ENCODE results near the gene C10orf62.
"Not testable (repeated sequence)": the region's sequence is repeated elsewhere in the genome, so short reads cannot be mapped to it uniquely, and the experiment has no call there.

C10orf62 gene, protein sequence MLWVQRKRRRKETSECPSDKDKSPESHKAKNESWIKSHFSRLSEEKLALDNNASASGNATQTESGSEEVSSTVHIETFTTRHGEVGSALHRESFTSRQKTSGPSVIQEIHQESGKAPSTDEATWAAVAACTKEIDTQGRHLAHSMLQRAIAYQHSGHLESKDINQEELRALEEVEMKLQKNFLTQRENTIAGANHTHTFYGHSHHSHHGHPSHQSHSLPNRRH

DNA sequence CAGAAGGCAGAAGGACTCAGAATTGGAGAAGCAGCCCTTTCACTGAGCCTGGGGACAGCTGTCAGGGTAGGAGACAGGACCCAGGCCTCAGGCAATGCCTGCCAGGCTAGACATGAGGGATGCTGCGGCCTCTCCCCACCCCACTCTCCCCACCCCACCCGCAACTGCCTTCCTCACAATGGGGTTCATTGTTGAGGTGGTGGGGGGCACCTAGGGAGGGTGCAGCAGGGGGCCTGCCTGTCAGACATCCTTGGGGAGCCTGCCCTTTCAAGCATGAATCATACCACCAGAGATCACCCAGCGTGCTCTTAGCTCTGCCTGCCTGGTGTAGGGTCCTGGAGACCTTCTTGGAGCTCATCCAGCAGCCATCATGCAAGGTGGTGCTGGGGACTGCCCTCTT, at the start of gene C10orf62:
Gene C10orf62 (plus strand): TSS at position 243 of the 400 bp plus-strand sequence. CDS start 177 bp downstream, outside the sequence.
- no peak for DNase-seq (ENCODE audit: low spot score)

- DNase-seq (ENCODE audit: low spot score), result no peak
Observed at GRCh38 chr10:97540669-97541500, 48.6 kb upstream of the C10orf62 start.

DNA sequence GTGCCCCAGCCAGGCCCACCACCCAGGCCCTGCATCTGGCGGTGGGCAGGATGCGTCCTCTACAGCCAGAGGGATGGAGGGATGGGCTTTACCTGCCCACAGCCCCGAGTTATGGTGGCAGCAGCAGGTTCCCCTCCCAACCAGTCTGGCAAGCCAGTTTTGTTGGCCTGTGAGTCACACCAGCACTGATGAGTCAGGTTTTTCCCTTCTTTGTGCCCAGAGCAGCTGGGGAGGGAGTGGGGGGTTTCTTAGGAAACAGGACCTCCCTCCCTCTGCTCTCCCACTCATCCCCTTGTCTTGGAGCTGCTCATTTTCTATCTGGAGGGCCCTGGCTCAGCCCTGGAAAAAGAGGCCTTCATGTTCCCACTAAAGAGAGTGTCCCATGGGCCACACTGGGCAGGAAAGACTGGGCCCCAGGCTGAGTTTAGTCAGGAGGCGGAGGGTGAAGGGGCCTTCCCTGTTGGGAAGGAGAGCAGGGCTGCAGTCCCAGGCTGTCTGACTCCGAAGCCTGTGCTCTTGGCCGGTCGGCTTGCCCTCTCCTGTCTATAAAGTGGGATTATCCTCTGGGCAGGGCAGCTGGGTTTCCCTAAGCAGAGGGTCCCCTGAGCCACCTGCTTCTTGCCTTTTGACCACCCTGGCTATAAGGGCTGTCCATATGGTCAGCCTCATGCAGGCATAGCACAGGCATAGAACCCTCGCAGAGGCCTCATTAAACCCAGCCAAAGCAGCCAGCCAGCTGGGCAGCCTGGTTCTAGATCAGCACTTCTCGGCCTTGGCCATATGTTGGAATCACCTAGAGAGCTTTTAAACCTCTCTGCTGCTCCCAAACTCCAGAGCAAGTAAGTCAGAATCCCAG, 47.1 kb upstream of the C10orf62 start:
- DNase-seq (ENCODE audit: low spot score), result peak; percentile 54

GRCh38 chr10:97543025-97543546, 46.4 kb upstream of the C10orf62 start:
- peak; percentile 77 for DNase-seq (ENCODE audit: low spot score)

GRCh38 chr10:97546456-97547270, 42.9 kb upstream of the C10orf62 start:
- no peak for DNase-seq (ENCODE audit: low spot score)

GRCh38 chr10:97547271-97547600, 42.3 kb upstream of the C10orf62 start:
- no peak for DNase-seq (ENCODE audit: low spot score)

DNA sequence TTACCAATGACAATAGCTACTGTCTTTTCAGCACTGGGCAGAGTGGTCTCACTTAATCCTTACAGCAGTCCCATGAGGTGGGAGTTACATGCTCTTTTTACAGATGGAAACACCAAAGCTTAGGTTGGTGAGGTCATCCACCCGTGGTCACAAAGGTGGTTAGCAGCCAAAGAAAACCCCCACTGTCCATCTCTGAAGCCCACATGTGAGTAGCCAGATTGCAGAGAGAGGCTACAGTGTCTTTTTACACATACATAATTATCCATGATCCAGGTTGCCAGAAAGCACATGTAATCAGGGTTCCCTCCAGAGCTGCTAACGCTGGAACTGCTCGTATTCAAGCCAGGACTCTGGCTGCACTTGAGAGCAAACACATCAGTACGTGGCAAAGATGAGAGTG, 41.6 kb upstream of the C10orf62 start:
- no peak for DNase-seq (ENCODE audit: low spot score)

GRCh38 chr10:97548828-97549455, 40.6 kb upstream of the C10orf62 start:
- no peak for DNase-seq (ENCODE audit: low spot score)

DNA sequence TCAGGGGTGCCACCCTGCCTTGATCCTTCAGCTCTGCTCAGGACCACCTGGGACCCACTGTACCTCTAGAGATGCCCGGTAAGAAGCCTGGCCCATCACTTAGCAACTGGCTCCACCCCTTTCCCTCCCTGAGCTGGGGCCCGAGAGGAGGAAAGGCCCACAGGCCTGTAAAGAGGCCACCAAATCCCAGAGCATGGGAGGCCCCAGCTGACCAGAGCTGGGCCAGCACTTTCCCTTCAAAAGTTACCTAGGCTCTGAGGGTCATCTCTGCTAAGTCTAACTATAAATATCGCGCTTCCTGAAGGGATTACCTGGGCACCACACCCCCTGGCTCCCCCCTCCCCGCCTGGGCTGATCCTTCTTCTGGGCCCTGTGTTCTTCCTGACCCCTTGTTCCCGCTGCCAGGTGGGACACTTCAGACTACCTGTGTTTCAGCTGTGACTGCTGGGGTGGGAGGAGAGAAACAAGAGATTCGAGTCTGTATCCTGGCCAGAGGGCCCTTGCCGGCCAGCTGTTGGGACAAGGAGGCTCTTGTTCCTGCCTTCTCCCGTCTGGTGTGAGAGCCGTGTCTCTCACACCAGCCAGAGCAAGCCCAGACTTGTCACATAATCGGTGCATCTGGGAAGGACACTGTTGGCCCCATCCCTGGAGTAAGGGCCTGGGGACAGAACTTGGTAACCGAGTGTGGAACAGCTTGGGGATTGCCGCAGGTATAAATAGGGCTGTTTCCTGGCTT, 39.8 kb upstream of the C10orf62 start:
- DNase-seq (ENCODE audit: low spot score), result no peak

- no peak for DNase-seq (ENCODE audit: low spot score)
Observed at GRCh38 chr10:97550336-97551149, 39.0 kb upstream of the C10orf62 start.

DNA sequence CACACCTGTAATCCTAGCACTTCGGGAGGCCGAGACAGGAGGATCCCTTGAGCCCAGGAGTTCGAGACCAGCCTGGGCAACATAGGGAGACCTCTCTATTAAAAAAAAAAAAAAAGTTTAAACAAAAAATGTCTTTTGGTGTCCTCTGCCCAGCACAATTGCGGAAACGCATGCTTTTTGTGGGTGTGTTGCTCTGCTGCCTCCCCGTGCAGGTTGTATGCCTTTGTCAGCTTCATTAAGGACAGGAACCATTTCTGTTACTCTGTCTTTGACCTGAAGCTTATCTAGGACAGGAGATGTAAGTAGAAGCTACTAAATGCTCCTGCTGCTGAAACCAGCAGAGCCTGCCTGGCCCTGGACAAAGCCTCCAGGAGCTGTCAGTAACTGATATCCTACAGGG, 38.2 kb upstream of the C10orf62 start:
- DNase-seq (ENCODE audit: low spot score), result no peak

GRCh38 chr10:97553575-97554031, 35.9 kb upstream of the C10orf62 start:
- peak; percentile 68 for DNase-seq (ENCODE audit: low spot score)

- not testable (repeated sequence) for DNase-seq (ENCODE audit: low spot score)
Observed at GRCh38 chr10:97554336-97554735, 35.2 kb upstream of the C10orf62 start.

GRCh38 chr10:97555541-97555940, 34.0 kb upstream of the C10orf62 start:
- DNase-seq (ENCODE audit: low spot score), result not testable (repeated sequence)

- DNase-seq (ENCODE audit: low spot score), result not testable (repeated sequence)
Observed at GRCh38 chr10:97560731-97561381, 28.7 kb upstream of the C10orf62 start.

- DNase-seq (ENCODE audit: low spot score), result not testable (repeated sequence)
Observed at GRCh38 chr10:97561386-97562077, 28.0 kb upstream of the C10orf62 start.

- DNase-seq (ENCODE audit: low spot score), result not testable (repeated sequence)
Observed at GRCh38 chr10:97562329-97562728, 27.2 kb upstream of the C10orf62 start.

DNA sequence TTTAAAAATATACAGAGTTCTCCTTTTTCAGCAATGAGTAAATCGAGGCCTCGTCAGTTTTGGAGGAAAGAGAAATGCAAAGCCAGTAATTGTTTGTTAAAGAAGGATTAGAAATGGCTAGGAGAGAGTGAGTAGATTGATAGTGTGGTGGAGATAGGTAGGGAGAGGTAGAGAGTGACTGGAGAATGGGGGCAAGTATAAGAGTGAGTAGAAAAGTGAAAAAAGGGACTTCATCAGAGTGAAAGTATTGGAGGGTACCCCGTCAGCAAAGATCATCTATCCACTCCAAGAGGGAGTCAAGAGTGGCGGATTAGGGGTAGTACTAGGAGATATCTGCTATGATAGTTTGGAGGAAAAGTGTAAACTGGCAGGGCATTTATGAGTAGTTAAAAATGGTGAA, 26.2 kb upstream of the C10orf62 start:
- no peak for DNase-seq (ENCODE audit: low spot score)
